Measurements from ENCODE around the gene TESMIN. TPM values are rescaled to one million over a fixed set of nuclear protein-coding genes. Genes with fewer than 3 reads are reported as not detected.

TESMIN gene
- total RNA-seq, 1 experiment from 2014 or later, result 45.2 TPM

- H2BK15ac ChIP-seq (ENCODE audit: low read depth, low read length), result no peak overlapping the region
- H3K56ac ChIP-seq (ENCODE audit: insufficient read length, low read depth, low read length), result no peak overlapping the region
- H4K91ac ChIP-seq (ENCODE audit: insufficient read length, low read depth, low read length), result no peak overlapping the region
- H2BK5ac ChIP-seq (ENCODE audit: insufficient read length, low read length), result no peak overlapping the region
- no peaks in the 10 kb centered on the region for H3K79me1 ChIP-seq (ENCODE audit: insufficient read depth, low read depth, low read length, poor library complexity, severe bottlenecking)
- no peak overlapping the region for H3K27ac ChIP-seq (ENCODE audit: insufficient read length, low read depth, low read length)
- H3K4ac ChIP-seq (ENCODE audit: low read depth, low read length), result no peak overlapping the region
- no peak overlapping the region for H4K5ac ChIP-seq (ENCODE audit: insufficient read length, low read depth, low read length)
- H3K4me1 ChIP-seq (ENCODE audit: insufficient read depth, low read length), result peaks cover 5% of the 10 kb centered on the region; the same call in 1 of the 2 replicates
- H3K23me2 ChIP-seq (ENCODE audit: insufficient read length, low read depth, low read length, poor library complexity, severe bottlenecking), result no peaks in the 10 kb centered on the region
- Mint-ChIP-seq H3K4me1 (peaks cover 48 to 49% of the 10 kb centered on the region in 2 experiments), H3K27ac (peak overlapping the region in 1 of 3 experiments; percentile 89; a peak in 1 of 7 replicates), H3K9me3 (no peaks in the 10 kb centered on the region), H3K27me3 (ENCODE audit: low read depth) (no peaks in the 10 kb centered on the region; the same call in 1 of the 2 replicates), H3K4me3 (no peak overlapping the region), H3K36me3 (ENCODE audit: insufficient read depth in 1 of 3, low read depth in 3 of 3) (no peaks in the 10 kb centered on the region)
- no peak overlapping the region for H2BK120ac ChIP-seq (ENCODE audit: low read depth, low read length, poor library complexity, severe bottlenecking)
- no peak overlapping the region for H3K23ac ChIP-seq (ENCODE audit: insufficient read length, low read depth, low read length)
- no peak overlapping the region for H3T11ph ChIP-seq (ENCODE audit: low read length)
- no peak overlapping the region for H3K14ac ChIP-seq (ENCODE audit: insufficient read depth, low read length)
- H2BK20ac ChIP-seq (ENCODE audit: low read depth, low read length, poor library complexity, severe bottlenecking), result no peak overlapping the region
- H3K27me3 ChIP-seq (ENCODE audit: insufficient read depth, low read length), result no peaks in the 10 kb centered on the region
- no peak for DNase-seq
- H3K9me3 ChIP-seq (ENCODE audit: control insufficient read depth, low read depth, low read length), result no peaks in the 10 kb centered on the region
- H4K20me1 ChIP-seq (ENCODE audit: control insufficient read depth, insufficient read depth, insufficient read length), result no peaks in the 10 kb centered on the region
- no peak overlapping the region for H2BK12ac ChIP-seq (ENCODE audit: insufficient read length, low read depth, low read length)
- H4K8ac ChIP-seq (replicated peaks; ENCODE audit: insufficient read length, low read depth, low read length), result no peak overlapping the region
- no peak overlapping the region for H3K18ac ChIP-seq (ENCODE audit: insufficient read length, low read depth, low read length)
- no CpG with 5 or more reads among the region's 11 CpGs for WGBS (ENCODE audit: extremely low coverage, insufficient read length, low lambda C conversion rate)
- no peak overlapping the region for H2AK5ac ChIP-seq (ENCODE audit: insufficient read length, low read length)
- no peak overlapping the region for H3K9ac ChIP-seq (ENCODE audit: extremely low read depth, insufficient read length, low read length)
- TF ChIP-seq CTCF (conservative IDR thresholded peaks at IDR 0.05), result no peak
- H2AFZ ChIP-seq (ENCODE audit: low read length), result no peak overlapping the region
- no peak overlapping the region for H3K4me2 ChIP-seq (ENCODE audit: insufficient read depth, insufficient read length, low read length)
- H3K79me2 ChIP-seq (ENCODE audit: insufficient read depth, low read length), result no peaks in the 10 kb centered on the region
Measured at GRCh38 chr11:68710409-68710808, 40.9 kb downstream of the TESMIN start.
